NCI-H2196 treated with DMSO at 0.1 percent for 48 hours (cell line): ENCODE measurements around the gene EYA2.
A peak's percentile ranks its signal among the peaks of the same experiment; 100 is the strongest.
"Not testable (repeated sequence)": the region's sequence is repeated elsewhere in the genome, so short reads cannot be mapped to it uniquely, and the experiment has no call there.

ENCODE experiments used
- DNase-seq: peaks from one replicate; lab custom pipeline; 2025; ENCODE audit not compliant: unreplicated experiment; lab: John Stamatoyannopoulos, UW

The EYA2 gene

GRCh38 chr20:46951840-46952497 is 57.3 kb downstream of the EYA2 start:
- no peak for DNase-seq

DNA sequence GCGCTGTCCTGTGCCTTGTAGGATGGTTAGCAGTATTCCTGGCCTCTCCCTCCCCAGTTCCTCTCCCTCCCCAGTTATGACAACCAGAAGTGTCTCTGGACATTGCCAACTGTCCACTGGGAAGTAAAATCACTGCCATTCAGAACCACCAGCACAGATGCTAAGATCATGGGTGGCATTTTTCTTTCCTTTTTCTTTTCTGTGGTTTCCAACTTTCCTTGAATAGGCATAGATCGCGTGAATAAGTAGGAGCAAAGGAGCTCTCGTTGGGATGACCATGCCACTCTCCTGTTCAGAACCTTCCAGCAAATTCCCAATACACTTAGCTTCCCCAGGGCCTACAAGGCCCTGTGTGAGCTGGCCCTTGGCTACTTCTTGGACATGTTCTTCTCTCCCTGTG is 59.0 kb downstream of the EYA2 start:
- no peak for DNase-seq

- no peak for DNase-seq
These were observed 59.9 kb downstream of the EYA2 start for GRCh38 chr20:46954490-46955038.

- no peak for DNase-seq
These were observed 61.2 kb downstream of the EYA2 start for GRCh38 chr20:46955601-46956556.

GRCh38 chr20:46959081-46959692 is 64.5 kb downstream of the EYA2 start:
- no peak for DNase-seq

DNA sequence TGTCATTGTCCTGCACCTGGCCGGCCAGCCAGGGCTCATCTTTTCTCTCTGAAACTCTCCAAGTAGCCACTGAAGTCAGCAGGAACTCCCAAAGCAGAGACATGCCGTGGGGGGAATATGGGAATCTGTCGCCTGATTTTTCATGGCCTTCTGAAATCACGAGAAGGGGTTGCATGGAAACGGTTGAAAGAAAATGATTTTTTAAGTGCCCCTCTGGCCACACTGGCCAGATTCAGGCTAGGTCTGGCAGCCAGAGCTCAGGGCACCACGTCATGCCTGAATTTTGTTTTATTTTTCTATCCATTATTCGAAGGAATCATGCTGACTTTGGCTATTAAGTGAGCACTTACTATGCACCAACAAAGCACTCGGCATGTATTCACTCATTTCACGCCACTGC is 65.2 kb downstream of the EYA2 start:
- no peak for DNase-seq

DNA sequence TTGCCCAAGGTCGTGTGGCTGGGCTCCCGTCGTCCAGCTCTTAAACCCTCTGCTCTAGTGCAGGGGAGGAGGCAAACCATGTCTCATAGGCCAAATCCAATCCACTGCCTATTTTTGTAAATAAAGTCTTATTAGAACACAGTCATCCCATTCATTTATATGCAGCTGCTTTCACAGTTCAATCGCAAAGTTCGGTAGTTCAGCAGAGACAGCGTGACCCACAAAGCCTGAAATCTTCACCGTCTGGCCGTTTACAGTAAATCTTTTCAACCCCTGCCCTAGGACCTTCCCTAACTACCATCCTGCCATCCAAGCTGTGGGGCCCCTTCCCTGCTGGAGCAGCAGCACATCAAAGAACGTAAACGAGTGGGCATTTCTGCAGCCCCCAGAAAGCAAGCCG is 65.9 kb downstream of the EYA2 start:
- no peak for DNase-seq

GRCh38 chr20:46961968-46962367 is 67.3 kb downstream of the EYA2 start:
- DNase-seq: not testable (repeated sequence)

DNA sequence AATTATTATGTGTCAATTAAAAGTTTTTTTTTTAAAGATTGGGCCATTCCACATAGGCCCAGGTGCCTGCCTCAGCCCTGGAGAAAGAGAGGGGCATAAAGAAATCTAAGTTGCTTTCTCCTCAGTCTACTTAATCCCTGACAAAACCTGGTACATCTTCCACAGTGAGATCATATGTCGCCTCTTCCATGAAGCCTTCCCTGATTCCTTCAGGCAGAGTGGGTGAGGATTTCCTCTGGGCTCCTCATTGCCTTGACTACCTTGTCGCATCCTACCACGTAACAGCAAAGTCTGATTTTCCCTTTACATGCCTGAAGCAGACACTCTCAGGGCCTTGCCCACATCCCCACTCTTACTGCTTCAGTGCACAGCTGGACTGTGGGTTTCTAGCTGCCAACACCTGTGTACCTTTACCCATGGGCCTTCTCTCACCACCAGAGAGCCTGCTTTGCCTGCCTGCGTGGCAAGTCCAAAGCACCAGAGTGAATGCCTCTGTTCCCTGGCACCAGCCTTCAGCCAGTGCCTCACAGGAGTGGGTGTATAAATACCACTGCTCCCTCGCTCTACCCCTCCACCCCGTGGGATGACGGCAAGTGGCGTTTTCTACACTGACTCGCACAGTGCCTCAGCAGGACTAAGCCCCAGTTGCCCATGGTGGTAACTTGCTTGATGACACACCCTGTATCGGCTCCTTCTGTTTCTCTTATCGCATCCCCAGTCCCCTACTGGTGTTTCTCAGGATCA is 68.0 kb downstream of the EYA2 start:
- no peak for DNase-seq

DNA sequence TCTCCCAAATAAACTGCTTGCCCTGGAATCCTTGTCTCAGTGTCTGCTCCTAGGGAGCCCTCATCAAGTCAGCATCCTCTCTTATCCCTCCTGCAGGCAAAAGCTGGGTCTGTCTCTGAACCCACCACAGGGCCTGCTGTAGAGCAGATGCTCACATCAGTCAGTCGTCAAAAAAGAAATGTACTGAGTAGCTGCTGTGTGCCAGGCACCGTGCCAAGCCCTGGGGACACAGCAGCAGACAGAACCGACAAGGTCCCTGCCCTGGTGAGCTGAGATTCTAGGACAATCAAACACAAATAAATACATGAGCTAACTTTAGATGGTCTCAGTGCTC is 68.5 kb downstream of the EYA2 start:
- no peak for DNase-seq

- peak; percentile 64 for DNase-seq
These were observed 69.3 kb downstream of the EYA2 start for GRCh38 chr20:46963758-46964617.

DNA sequence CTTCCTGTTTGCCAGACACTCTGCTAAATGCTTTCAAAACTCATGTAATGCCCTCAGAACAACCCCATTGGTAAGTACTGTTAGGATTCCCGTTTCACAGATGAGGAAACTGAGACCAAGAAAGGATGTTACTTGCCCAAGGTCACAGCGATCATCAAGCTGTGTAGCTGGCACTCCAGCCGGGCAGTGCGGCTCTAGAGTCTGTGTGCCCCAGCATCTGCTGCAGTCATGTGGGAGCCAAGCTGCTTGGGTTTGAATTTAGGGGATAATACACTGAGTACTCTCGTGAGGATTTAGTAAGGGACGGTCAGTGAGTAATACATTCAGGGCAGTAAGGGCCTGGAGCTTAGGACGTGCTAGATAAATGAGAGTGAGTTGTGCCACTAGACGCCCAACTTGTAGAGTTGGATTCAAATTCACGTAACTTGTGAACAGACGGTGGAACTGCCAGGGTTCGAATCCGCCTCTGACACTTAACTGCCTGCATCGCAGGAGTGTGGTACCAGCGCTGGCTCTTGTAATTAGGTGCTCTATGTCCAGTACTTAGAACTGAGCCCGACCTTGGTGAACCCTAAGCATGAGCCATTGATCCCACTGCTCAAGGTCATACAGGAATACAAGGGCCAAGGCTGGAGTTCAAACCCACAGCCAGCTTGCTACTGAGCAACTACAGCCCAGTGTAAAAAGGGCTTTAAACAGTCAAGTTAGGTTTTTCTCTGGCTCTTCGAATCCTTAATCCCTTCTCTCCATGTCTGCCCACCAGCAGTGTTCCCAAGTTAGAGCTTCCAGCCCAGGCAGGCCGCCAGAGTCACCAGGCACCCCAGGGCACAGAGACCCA is 70.2 kb downstream of the EYA2 start:
- DNase-seq: no peak

GRCh38 chr20:46965477-46965876 is 70.8 kb downstream of the EYA2 start:
- DNase-seq: peak; percentile 74

DNA sequence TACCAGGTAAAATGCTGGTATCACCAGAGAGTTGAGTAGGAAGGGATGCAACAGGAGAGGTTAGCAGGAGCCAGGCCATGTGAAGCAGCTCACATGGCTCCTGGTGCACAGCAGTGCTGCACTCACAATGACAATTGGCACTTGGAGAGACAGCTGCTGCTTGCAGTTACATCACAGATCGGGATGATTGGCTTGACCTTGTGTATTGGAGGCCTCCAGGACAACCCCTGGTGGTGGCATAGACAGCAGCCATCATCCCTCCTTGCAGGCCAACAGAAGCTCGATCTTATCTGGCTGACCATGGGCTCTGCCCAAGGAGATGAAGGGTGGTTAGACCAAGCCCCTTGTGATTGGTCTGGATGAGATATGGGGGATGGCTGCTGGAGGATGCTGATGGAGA is 73.0 kb downstream of the EYA2 start:
- DNase-seq: no peak

DNA sequence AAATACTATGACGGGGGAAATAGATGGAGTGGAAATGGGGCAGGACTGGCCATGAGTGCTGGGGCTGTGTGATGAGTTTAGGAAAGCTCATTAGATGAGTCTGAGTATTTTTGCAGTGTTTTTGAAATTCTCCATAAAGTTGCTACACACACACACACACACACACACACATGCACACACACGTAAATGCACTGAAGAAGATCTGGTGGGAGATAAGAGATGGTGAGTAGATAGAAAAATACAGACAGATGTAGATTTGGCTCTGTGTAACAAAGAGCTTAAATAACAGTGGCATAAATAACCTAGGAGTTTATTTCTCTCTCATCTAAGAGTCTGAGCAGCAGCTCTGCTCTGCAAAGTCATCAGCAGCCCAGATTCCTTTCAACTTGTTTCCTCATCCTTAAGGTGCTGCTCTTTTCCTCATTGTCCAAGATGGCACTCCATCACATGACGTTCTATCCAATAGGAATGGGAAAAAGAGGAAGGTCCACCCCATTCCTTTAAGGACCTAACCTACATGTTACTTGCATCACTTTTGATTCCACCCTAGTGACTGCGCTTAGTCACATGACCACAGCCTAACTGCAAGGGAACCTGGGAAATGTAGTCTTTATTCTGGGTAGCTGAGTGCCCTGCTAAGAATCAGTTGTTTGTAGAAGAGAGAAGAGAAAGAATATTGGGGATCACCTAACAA is 76.4 kb downstream of the EYA2 start:
- DNase-seq: peak; percentile 28

DNA sequence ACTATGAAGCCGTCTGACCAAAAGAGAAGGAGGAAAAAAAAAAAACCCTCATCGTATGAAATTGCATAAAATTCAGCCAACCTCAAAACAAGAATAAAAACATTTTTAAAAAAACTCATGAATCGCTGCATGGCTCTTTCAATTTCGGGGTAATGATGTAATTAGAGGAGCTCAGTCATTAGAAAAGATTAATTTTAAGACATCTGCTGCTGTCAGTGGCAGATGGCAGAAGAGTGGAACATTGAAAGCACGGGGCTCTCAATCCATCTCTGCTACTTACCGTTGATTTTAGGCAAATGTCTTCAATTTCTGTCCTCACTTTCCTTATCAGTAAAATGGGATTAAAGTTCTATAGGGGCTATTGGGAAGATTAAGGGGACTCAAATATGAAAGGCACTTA is 79.1 kb downstream of the EYA2 start:
- no peak for DNase-seq

GRCh38 chr20:46974669-46975434 is 80.2 kb downstream of the EYA2 start:
- DNase-seq: no peak

DNA sequence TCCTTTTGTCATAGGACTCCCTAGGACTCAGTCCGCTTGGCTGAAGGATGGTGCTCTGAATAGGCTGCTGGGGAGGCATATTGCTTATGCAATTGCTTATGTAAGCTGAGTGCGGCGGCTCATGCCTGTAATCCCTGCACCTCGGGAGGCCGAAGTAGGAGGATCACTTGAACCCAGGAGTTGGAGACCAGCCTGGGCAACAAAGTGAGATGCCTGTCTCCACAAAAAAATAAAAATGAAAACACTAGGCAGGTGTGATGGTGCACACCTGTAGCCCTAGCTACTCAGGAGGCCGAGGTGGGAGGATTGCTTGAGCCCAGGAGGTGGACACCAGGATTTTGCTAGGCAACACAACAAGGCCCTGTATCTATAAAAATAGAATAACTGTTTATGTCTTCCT is 81.3 kb downstream of the EYA2 start:
- no peak for DNase-seq
